ENCODE results near the gene SCN5A. TPM values are rescaled to one million over a fixed set of nuclear protein-coding genes. Genes with fewer than 3 reads are reported as not detected.

The SCN5A gene
- total RNA-seq, 1 donor from 2014 or later, result 1.4 TPM

DNA sequence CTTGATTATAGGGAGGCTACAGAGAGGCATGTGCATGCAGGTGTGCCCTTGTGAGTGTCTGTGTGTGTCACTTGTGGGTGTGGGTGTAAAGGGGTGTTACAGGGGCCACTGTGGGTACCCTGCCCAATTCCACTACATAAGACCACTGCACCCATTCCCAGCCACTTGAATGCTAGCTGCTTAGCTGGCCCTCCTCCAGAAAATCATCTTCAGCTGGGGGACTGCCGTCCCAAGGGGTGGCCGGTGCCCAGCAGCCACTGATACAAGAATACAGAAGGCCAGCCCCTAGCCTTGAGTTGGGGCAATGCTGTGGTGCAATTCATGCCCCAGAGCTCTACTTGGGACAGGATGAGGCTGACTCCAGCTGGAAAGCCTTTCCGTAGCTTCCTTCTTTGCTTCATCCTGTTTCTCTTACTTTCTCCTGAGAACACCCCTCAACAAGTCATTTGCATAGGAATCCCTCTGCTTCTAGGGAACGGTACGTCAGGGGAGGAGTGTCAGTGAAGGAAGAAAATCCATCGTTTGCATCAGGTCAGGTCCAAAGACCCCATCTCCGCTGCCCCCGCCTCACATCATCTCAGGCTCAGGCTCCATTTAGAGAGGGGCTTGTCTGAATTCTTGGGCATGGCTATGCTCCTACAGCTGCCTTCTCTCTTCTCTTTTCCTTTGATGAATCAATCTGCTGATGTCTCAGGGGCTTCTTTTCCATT is 72.0 kb downstream of the SCN5A start:
- no peaks in the 10 kb centered on the region for H3K9me3 Mint-ChIP-seq (ENCODE audit: unreplicated experiment)
- DNase-seq (ENCODE audit: low spot score), result no peak
- H3K27me3 Mint-ChIP-seq (ENCODE audit: unreplicated experiment), result peaks cover 12% of the 10 kb centered on the region
- H3K4me3 Mint-ChIP-seq (ENCODE audit: unreplicated experiment), result no peak overlapping the region
- H3K27ac Mint-ChIP-seq (ENCODE audit: unreplicated experiment), result no peak overlapping the region
- TF ChIP-seq, protein P1, sequence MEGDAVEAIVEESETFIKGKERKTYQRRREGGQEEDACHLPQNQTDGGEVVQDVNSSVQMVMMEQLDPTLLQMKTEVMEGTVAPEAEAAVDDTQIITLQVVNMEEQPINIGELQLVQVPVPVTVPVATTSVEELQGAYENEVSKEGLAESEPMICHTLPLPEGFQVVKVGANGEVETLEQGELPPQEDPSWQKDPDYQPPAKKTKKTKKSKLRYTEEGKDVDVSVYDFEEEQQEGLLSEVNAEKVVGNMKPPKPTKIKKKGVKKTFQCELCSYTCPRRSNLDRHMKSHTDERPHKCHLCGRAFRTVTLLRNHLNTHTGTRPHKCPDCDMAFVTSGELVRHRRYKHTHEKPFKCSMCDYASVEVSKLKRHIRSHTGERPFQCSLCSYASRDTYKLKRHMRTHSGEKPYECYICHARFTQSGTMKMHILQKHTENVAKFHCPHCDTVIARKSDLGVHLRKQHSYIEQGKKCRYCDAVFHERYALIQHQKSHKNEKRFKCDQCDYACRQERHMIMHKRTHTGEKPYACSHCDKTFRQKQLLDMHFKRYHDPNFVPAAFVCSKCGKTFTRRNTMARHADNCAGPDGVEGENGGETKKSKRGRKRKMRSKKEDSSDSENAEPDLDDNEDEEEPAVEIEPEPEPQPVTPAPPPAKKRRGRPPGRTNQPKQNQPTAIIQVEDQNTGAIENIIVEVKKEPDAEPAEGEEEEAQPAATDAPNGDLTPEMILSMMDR (IDR thresholded peaks at IDR 0.05; ENCODE audit: unreplicated experiment), result no peak
- H3K36me3 Mint-ChIP-seq (ENCODE audit: low read depth, unreplicated experiment), result no peaks in the 10 kb centered on the region
- H3K4me1 Mint-ChIP-seq (ENCODE audit: unreplicated experiment), result peaks cover 3% of the 10 kb centered on the region

DNA sequence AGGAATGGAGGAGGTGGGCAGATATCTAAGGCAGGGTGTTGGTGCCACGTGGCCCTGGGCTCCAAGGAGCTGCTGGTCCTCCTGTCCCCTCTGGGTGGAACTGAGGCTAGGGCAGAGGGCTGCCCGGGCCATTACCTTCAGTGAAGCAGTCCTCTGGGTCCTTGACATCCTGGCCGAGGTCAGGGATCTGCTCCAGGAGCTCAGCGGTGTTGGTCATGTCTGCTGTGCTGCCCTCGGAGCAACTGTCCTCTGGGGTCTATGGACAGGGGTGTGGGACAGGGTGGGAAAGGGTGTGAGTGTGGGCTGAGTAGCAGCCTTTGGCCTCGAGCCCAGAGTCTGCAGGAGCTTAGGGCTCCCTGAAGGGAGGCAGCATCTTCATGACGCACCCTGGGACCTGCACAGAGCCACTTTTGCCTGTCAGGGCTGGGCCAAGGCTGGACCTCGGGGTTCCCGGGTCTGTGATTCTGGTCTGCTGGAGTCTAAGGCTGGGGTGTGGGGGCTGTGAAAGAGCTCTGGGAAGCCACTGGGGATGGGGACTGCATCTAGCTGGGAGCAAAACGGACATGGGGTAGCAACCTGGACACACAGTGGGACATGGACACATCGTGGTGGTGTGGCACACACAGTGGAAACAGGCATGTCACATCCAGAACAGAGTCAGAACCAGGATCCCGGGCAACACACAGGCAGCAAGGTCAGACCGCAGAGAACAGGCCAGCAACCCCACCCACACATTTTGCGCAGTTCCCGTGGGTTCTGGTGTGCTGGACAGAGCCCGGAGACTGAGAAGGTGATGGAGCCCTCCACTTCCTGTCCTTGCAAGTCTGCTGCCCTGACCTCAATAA is 72.7 kb downstream of the SCN5A start:
- Mint-ChIP-seq H3K9me3 (ENCODE audit: unreplicated experiment) (no peaks in the 10 kb centered on the region), H3K27ac (ENCODE audit: unreplicated experiment) (no peak overlapping the region), H3K4me1 (ENCODE audit: unreplicated experiment) (peaks cover 3% of the 10 kb centered on the region), H3K36me3 (ENCODE audit: low read depth, unreplicated experiment) (no peaks in the 10 kb centered on the region), H3K4me3 (ENCODE audit: unreplicated experiment) (no peak overlapping the region), H3K27me3 (ENCODE audit: unreplicated experiment) (peaks cover 12% of the 10 kb centered on the region)
- no peak for DNase-seq (ENCODE audit: low spot score)
- TF ChIP-seq, protein P1 (IDR thresholded peaks at IDR 0.05; ENCODE audit: unreplicated experiment), result no peak

DNA sequence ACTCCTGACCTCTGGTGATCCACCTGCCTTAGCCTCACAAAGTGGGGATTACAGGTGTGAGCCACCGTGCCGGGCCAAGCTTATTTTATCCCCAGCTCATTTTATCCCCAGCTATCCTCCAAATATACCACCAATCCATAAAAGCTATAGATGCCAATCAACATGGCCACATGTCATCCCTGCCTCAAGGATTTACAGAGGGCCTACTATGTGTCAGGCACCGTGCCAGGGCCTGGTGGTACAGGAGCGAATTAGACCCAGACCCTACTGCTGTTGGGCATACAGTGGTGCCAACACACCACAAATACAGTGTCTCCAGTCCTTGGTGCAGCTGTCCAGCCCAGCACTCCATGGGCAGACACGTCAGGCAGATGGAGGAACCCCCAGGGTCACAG is 73.4 kb downstream of the SCN5A start:
- Mint-ChIP-seq H3K4me3 (ENCODE audit: unreplicated experiment) (no peak overlapping the region), H3K27me3 (ENCODE audit: unreplicated experiment) (peaks cover 12% of the 10 kb centered on the region), H3K4me1 (ENCODE audit: unreplicated experiment) (peaks cover 3% of the 10 kb centered on the region), H3K36me3 (ENCODE audit: low read depth, unreplicated experiment) (no peaks in the 10 kb centered on the region), H3K27ac (ENCODE audit: unreplicated experiment) (no peak overlapping the region), H3K9me3 (ENCODE audit: unreplicated experiment) (no peaks in the 10 kb centered on the region)
- TF ChIP-seq, protein P1 (IDR thresholded peaks at IDR 0.05; ENCODE audit: unreplicated experiment), result no peak
- DNase-seq (ENCODE audit: low spot score), result no peak

DNA sequence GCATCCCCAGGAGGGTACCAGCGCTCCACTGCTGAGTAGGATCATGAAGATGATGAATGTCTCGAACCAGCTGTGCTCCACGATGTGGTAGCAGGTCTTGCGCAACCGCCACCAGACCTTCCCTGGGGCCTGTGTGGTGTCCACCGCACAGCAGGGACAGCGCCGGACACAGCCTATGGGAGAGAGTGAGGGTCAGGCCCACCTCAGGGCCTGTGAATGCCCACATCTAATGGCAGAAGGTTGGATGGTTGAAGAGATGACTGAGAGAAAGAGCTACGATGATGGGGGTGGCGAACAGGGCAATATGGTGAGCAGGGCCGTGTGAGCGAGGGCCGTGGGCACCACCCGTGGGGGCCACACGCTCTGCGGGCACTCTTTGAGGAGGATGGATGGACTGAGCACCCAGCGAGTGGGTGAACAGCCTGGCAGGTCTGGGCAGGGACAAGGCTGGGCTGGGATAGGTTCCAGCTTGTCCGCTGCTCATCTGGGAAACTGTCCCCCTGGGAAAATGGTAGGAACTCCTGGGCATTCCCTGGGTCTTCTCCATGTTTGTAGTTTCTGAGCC is 74.1 kb downstream of the SCN5A start:
- H3K4me1 Mint-ChIP-seq (ENCODE audit: unreplicated experiment), result peaks cover 3% of the 10 kb centered on the region
- TF ChIP-seq, protein P1 (IDR thresholded peaks at IDR 0.05; ENCODE audit: unreplicated experiment), result no peak
- H3K36me3 Mint-ChIP-seq (ENCODE audit: low read depth, unreplicated experiment), result no peaks in the 10 kb centered on the region
- no peak for DNase-seq (ENCODE audit: low spot score)
- H3K4me3 Mint-ChIP-seq (ENCODE audit: unreplicated experiment), result no peak overlapping the region
- H3K9me3 Mint-ChIP-seq (ENCODE audit: unreplicated experiment), result no peaks in the 10 kb centered on the region
- no peak overlapping the region for H3K27ac Mint-ChIP-seq (ENCODE audit: unreplicated experiment)
- H3K27me3 Mint-ChIP-seq (ENCODE audit: unreplicated experiment), result peaks cover 12% of the 10 kb centered on the region

Data from endothelial cell (in vitro differentiated cells).